VCaP (cell line): ENCODE results near the gene DSTYK.
A peak's percentile ranks its signal among the peaks of the same experiment; 100 is the strongest.

Experiments
- H3K27ac ChIP-seq: fragments of 450-650 bp; 2 replicates; pipeline ENCODE4 v1.5.1; 2017
- CTCF ChIP-seq: fragments of 450-650 bp; conservative IDR thresholded peaks from 2 replicates; pipeline ENCODE4 v1.5.1; 2017; ENCODE audit warnings: mild to moderate bottlenecking, moderate library complexity

DSTYK gene

GRCh38 chr1:205210756-205211168 lies 740 bp downstream of the DSTYK start:
- TF ChIP-seq CTCF = no peak
- H3K27ac ChIP-seq = peak overlapping the region; percentile 90

GRCh38 chr1:205208811-205209210 lies 2.7 kb downstream of the DSTYK start:
- TF ChIP-seq CTCF = no peak
- no peak overlapping the region for H3K27ac ChIP-seq

GRCh38 chr1:205205055-205205454 lies 6.4 kb downstream of the DSTYK start:
- no peak overlapping the region for H3K27ac ChIP-seq
- TF ChIP-seq CTCF = no peak

GRCh38 chr1:205204552-205204951 lies 7.0 kb downstream of the DSTYK start:
- H3K27ac ChIP-seq = no peak overlapping the region
- no peak for TF ChIP-seq CTCF

- TF ChIP-seq CTCF = no peak
- H3K27ac ChIP-seq = no peak overlapping the region
Observed at GRCh38 chr1:205199931-205200299, 11.6 kb downstream of the DSTYK start.

- TF ChIP-seq CTCF = no peak
- H3K27ac ChIP-seq = no peak overlapping the region
Observed at GRCh38 chr1:205199090-205199930, 12.2 kb downstream of the DSTYK start.

GRCh38 chr1:205192287-205192686 lies 19.2 kb downstream of the DSTYK start:
- no peak overlapping the region for H3K27ac ChIP-seq
- no peak for TF ChIP-seq CTCF
